Eye (tissue), 1 donor: ENCODE results near the gene KRT16.
A peak's percentile ranks its signal among the peaks of the same experiment; 100 is the strongest.
"Not testable (repeated sequence)": the region's sequence is repeated elsewhere in the genome, so short reads cannot be mapped to it uniquely, and the experiment has no call there.

Source experiments
- DNase-seq: peaks from one replicate; pipeline ENCODE4 v3.0.0-alpha.2; 2015

The KRT16 gene

GRCh38 chr17:41613277-41614082 is 913 bp upstream of the KRT16 start:
- DNase-seq = no peak

- no peak for DNase-seq
Observed at GRCh38 chr17:41610965-41611640, 1.5 kb downstream of the KRT16 start.

GRCh38 chr17:41610061-41610517 is 2.5 kb downstream of the KRT16 start:
- DNase-seq = peak; percentile 74

- DNase-seq = not testable (repeated sequence)
Observed at GRCh38 chr17:41606930-41607329, 5.6 kb downstream of the KRT16 start.

GRCh38 chr17:41602524-41602923 is 10.0 kb downstream of the KRT16 start:
- no peak for DNase-seq

DNA sequence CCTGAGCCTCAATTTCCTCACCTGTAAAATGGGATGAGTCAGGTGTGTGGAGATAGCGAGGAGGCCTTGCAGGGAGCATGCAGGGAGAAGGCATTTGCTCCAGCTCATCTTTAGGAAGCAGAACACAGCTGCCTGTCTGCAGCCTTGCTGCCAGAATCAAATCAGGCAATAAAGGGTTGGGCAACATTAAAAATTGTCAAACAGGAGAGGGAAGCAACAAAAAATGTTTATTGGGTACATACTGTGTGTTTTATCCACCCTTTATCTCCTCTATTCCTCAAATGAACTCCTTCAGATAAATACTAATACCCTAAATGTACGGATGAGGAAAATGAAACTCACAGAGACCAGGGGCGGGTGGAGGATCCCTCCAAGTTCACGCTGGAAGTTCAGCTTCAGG is 12.2 kb downstream of the KRT16 start:
- DNase-seq = no peak

- no peak for DNase-seq
Observed at GRCh38 chr17:41599680-41600079, 12.9 kb downstream of the KRT16 start.

- no peak for DNase-seq
Observed at GRCh38 chr17:41595585-41595984, 17.0 kb downstream of the KRT16 start.

DNA sequence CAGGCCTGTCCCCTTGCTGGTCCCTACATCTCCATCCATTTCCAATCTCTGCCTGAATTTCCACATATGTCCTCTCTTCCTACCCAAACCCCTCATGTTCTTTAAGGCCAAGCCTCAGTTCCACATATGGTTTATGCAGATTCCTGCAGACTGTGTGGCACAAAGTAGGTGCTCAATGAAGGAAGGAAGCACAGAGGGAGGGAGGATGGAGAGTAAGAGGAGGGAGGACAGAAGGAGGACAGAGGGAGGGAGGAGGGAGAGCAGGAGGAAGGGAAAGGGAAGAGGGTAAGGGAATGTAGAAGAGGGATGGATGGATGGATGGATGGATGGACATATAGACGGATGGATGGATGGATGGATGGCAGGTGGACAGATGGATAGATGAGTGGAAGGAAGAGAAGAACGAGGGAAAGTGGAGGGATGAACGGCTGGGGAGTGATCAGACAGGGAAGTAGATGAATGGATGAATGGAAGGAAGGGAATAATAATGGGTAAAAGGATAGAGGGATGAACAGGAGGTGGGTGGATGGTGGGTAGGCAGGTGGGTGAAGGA is 18.1 kb downstream of the KRT16 start:
- DNase-seq = no peak

DNA sequence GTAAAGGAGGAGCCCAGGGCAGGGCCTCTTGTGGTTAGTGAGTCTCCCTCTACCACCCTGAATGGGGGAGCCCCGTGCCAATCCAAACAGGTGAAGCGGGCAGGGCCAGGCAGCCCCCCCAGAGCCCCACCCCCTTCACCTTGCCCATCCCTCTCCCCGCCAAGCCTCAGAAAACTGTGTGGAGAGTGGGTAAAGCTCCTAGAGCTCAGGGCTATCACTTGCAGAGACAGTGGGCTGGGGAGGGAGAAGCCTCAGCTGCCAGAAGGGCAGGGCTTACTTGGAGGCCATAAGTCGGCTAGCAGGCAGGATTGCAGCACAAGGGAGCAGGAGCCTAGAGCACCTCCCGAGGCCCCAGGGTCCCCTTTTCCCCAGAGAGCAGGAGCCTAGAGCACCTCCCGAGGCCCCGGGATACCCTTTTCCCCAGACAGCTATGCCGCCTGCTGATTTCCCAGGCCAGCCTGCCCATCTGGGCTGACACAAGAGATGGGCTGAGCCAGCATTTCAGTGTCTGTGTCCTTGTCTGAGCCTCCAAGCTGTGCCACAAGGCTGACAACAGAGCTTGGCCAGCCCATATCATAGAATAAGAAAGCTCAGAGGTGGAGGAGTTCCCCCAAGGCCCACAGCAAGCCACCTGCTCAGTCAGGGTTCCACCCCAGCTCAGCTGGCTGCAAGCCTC is 19.1 kb downstream of the KRT16 start:
- DNase-seq = peak; percentile 23

DNA sequence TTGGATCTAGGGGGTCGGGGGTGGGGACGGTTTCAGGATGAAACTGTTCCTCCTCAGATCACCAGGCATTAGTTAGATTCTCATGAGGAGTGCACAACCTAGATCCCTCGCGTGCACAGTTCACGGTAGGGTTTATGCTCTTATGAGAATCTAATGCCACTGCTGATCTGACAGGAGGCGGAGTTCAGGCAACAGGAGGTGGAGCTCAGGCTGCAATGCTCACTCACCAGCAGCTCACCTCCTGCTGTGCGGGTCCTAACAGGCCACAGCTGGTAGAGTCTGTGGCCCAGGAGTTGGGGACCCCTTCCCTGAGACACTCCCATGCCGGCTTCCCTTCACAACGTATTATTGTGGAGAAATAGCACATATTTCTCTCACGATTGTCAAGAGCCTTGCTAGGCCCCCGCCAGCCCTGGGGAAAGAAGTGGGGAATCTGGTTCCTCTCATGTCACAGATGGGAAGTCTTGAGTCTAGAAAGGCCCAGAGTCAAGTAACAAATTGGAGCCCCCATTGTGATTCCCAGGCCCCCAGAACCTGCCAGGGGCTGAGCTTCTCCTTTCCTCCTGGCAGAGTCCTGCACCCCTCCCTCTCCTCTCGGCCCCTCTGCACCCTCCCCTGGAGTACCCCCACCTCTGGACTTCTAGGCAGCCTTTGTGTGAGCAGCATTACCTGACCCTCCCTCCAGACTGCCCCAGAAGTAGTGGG is 19.8 kb downstream of the KRT16 start:
- DNase-seq = peak; percentile 44

DNA sequence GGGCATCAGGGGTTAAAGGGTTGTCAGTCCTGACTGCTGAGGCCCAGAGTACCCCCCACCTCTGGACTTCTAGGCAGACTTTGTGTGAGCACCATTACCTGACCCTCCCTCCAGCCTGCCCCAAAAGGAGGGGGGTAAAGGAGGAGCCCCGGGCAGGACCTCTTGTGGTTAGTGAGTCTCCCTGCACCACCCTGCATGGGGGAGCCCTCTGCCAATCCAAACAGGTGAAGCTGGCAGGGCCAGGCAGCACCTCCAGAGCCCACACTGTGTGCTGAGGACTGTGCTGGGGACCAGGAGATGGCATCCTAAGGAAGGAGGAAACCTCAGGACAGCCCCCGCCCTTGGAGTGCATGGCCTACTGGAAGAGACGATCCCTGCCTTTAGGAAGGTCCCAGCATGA is 23.3 kb downstream of the KRT16 start:
- no peak for DNase-seq

GRCh38 chr17:41588126-41588810 is 24.3 kb downstream of the KRT16 start:
- peak; percentile 8 for DNase-seq

- no peak for DNase-seq
Observed at GRCh38 chr17:41586863-41587495, 25.6 kb downstream of the KRT16 start, which contains the start of gene KRT14. Gene KRT14, minus strand, starts transcription at chr17:41586895. Its CDS starts 61 bp downstream, at chr17:41586834.

- DNase-seq = no peak
Observed at GRCh38 chr17:41585301-41586056, 27.1 kb downstream of the KRT16 start.

DNA sequence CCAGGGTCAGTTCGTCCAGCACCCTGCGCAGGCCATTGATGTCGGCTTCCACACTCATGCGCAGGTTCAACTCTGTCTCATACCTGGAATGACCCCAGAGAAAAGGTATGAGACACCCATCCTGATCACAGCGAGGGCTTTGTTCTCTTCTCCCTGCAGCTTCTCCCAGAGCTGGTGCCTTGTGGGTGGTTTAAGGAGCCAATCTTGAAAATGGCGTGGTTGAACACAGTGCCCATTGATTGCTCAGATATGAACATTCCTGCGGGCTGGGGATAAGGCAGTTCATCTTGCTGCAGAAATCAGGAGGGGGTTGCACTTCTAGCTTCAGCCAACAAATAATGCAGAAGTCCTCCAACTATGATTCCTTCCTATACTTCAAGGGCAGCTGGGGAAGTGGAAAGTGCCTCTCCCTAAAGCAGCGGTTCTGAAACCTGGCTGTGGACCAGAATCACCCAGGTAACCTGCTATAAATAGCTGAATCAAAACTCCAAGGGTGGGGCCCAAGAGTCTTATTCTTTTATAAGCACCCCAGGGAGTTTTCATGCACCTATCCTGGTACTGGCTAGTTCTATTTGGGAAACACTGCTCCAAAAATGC is 28.1 kb downstream of the KRT16 start:
- not testable (repeated sequence) for DNase-seq

- no peak for DNase-seq
Observed at GRCh38 chr17:41583137-41584127, 29.1 kb downstream of the KRT16 start.

- not testable (repeated sequence) for DNase-seq
Observed at GRCh38 chr17:41582061-41582968, 30.3 kb downstream of the KRT16 start.
